ENCODE measurements around the gene LMTK2. TPM values are rescaled to one million over a fixed set of nuclear protein-coding genes. Genes with fewer than 3 reads are reported as not detected.

Gene LMTK2
- total and polyA plus RNA-seq, 2 donors (not counting 1 experiment from before 2014, with no cell fraction given): 5.2 to 6.9 TPM

- Histone ChIP-seq H3K9me3 (ENCODE audit: control insufficient read depth, insufficient read depth, low read depth, low read length) (no peaks in the 10 kb centered on the region), H3K9ac (ENCODE audit: insufficient read depth, low read length) (no peak overlapping the region), H3K4me1 (ENCODE audit: control insufficient read depth, extremely low read depth, insufficient read depth, low read length) (no peaks in the 10 kb centered on the region), H3K4me3 (replicated peaks in 1 of 4; ENCODE audit: control extremely low read depth in 1 of 4, insufficient read depth in 1 of 4, low read depth in 3 of 4, low read length in 4 of 4) (no peak overlapping the region), H2AFZ (ENCODE audit: low read length) (no peak overlapping the region), H3K36me3 (ENCODE audit: control insufficient read depth, insufficient read depth, low read length) (no peaks in the 10 kb centered on the region), H3K27ac (ENCODE audit: insufficient read depth, low read length) (no peak overlapping the region), H3K4me2 (ENCODE audit: extremely low read depth, insufficient read depth, low read length) (no peak overlapping the region), H4K20me1 (ENCODE audit: control insufficient read depth, extremely low read depth, insufficient read depth, low read length) (no peaks in the 10 kb centered on the region), H3K79me2 (ENCODE audit: control insufficient read depth, insufficient read depth, low read length) (no peaks in the 10 kb centered on the region), H3K27me3 (ENCODE audit: control insufficient read depth, insufficient read depth, low read length) (no peaks in the 10 kb centered on the region)
- TF ChIP-seq EZH2 (IDR thresholded peaks at IDR 0.05; ENCODE audit: low read length, missing control alignments) (no peak), CTCF (conservative IDR thresholded peaks at IDR 0.05 in 1 of 2, IDR thresholded peaks at IDR 0.05 in 1 of 2; ENCODE audit: low read depth in 1 of 2, low read length in 2 of 2) (no peak)
- no peak for DNase-seq (ENCODE audit: low read depth in 2 of 2)
Measured at GRCh38 chr7:98091523-98091922, 15.1 kb upstream of the LMTK2 start.

- Histone ChIP-seq H3K4me2 (ENCODE audit: extremely low read depth, insufficient read depth, low read length) (no peak overlapping the region), H2AFZ (ENCODE audit: low read length) (no peak overlapping the region), H3K4me1 (ENCODE audit: control insufficient read depth, extremely low read depth, insufficient read depth, low read length) (no peaks in the 10 kb centered on the region), H3K27me3 (ENCODE audit: control insufficient read depth, insufficient read depth, low read length) (no peaks in the 10 kb centered on the region), H3K36me3 (ENCODE audit: control insufficient read depth, insufficient read depth, low read length) (no peaks in the 10 kb centered on the region), H3K27ac (ENCODE audit: insufficient read depth, low read length) (no peak overlapping the region), H3K79me2 (ENCODE audit: control insufficient read depth, insufficient read depth, low read length) (no peaks in the 10 kb centered on the region), H3K9me3 (ENCODE audit: control insufficient read depth, insufficient read depth, low read depth, low read length) (no peaks in the 10 kb centered on the region), H3K9ac (ENCODE audit: insufficient read depth, low read length) (no peak overlapping the region), H4K20me1 (ENCODE audit: control insufficient read depth, extremely low read depth, insufficient read depth, low read length) (no peaks in the 10 kb centered on the region), H3K4me3 (replicated peaks in 1 of 4; ENCODE audit: control extremely low read depth in 1 of 4, insufficient read depth in 1 of 4, low read depth in 3 of 4, low read length in 4 of 4) (no peak overlapping the region)
- DNase-seq (ENCODE audit: low read depth in 2 of 2): no peak
- TF ChIP-seq CTCF (conservative IDR thresholded peaks at IDR 0.05 in 1 of 2, IDR thresholded peaks at IDR 0.05 in 1 of 2; ENCODE audit: low read depth in 1 of 2, low read length in 2 of 2) (no peak), EZH2 (IDR thresholded peaks at IDR 0.05; ENCODE audit: low read length, missing control alignments) (no peak)
Measured at GRCh38 chr7:98097042-98097645, 9.5 kb upstream of the LMTK2 start.

DNA sequence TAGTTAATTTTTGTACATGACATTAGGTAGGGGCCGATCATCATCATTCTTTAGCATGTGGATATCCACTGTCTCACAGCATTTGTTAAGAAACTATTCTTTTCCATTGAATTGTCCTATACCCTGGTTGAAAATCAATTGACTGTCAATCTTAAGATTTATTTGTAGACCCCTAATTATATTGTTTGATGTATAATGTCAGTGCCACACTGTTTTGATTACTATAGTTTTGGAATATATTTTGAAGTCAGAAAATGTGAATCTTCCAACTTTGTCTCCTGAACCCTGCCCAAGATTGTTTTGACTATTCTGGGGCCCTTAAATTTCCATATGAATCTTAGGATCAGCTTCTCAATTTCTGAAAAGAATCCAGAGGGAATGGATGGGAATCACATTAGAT lies 6.6 kb upstream of the LMTK2 start:
- H4K20me1 ChIP-seq (ENCODE audit: control insufficient read depth, extremely low read depth, insufficient read depth, low read length): no peaks in the 10 kb centered on the region
- no peaks in the 10 kb centered on the region for H3K79me2 ChIP-seq (ENCODE audit: control insufficient read depth, insufficient read depth, low read length)
- no peaks in the 10 kb centered on the region for H3K27me3 ChIP-seq (ENCODE audit: control insufficient read depth, insufficient read depth, low read length)
- H3K4me1 ChIP-seq (ENCODE audit: control insufficient read depth, extremely low read depth, insufficient read depth, low read length): no peaks in the 10 kb centered on the region
- no peaks in the 10 kb centered on the region for H3K36me3 ChIP-seq (ENCODE audit: control insufficient read depth, insufficient read depth, low read length)
- H3K9ac ChIP-seq (ENCODE audit: insufficient read depth, low read length): no peak overlapping the region
- no peak overlapping the region for H2AFZ ChIP-seq (ENCODE audit: low read length)
- H3K9me3 ChIP-seq (ENCODE audit: control insufficient read depth, insufficient read depth, low read depth, low read length): no peaks in the 10 kb centered on the region
- H3K4me2 ChIP-seq (ENCODE audit: extremely low read depth, insufficient read depth, low read length): no peak overlapping the region
- no peak overlapping the region for H3K27ac ChIP-seq (ENCODE audit: insufficient read depth, low read length)
- no peak overlapping the region for H3K4me3 ChIP-seq (replicated peaks in 1 of 4; ENCODE audit: control extremely low read depth in 1 of 4, insufficient read depth in 1 of 4, low read depth in 3 of 4, low read length in 4 of 4)
- TF ChIP-seq CTCF (conservative IDR thresholded peaks at IDR 0.05 in 1 of 2, IDR thresholded peaks at IDR 0.05 in 1 of 2; ENCODE audit: low read depth in 1 of 2, low read length in 2 of 2) (no peak), EZH2 (IDR thresholded peaks at IDR 0.05; ENCODE audit: low read length, missing control alignments) (no peak)
- DNase-seq (ENCODE audit: low read depth in 2 of 2): no peak

Data from fibroblast of lung (primary cell).